Testis (tissue), 2 donors: ENCODE data around the gene CFAP69.

Experiments
- CTCF ChIP-seq, 3 experiments: fragments of 450-650 bp in 2 of 3; fragments of 200-600 bp in 1 of 3; sonication (generic) in 1 of 3; IDR thresholded peaks; one replicate each; pipeline ENCODE4 v1.5.1; 2016 to 2019; ENCODE audit warnings: antibody characterized with exemption in 3 of 3, mild to moderate bottlenecking in 2 of 3, moderate library complexity in 1 of 3
- POLR2A ChIP-seq: fragments of 450-650 bp; IDR thresholded peaks from one replicate; pipeline ENCODE4 v1.6.1; 2017; ENCODE audit warnings: antibody characterized with exemption, mild to moderate bottlenecking, moderate library complexity

- TF ChIP-seq POLR2A (no peak), CTCF (IDR thresholded peaks at IDR 0.05) (peak; percentile 37 to 60 (median 51))
These were observed 33.4 kb upstream of the CFAP69 start, which contains the start of gene STEAP2 for GRCh38 chr7:90211391-90212148.
